Stimulated activated CD4-positive, alpha-beta T cell treated with anti-CD3 and anti-CD28 coated beads, Interleukin-12 subunit alpha, Interleukin-12 subunit beta, amount 100 ng/mL, for 24 hours (primary cell): ENCODE data around the gene NBPF9.
"Not testable (repeated sequence)": the region's sequence is repeated elsewhere in the genome, so short reads cannot be mapped to it uniquely, and the experiment has no call there.

Experiments used
- DNase-seq, 2 experiments: peaks; one replicate each; pipeline ENCODE4 v3.0.0-alpha.2; 2020; ENCODE audit warnings: low read depth in 2 of 2

NBPF9 gene

DNA sequence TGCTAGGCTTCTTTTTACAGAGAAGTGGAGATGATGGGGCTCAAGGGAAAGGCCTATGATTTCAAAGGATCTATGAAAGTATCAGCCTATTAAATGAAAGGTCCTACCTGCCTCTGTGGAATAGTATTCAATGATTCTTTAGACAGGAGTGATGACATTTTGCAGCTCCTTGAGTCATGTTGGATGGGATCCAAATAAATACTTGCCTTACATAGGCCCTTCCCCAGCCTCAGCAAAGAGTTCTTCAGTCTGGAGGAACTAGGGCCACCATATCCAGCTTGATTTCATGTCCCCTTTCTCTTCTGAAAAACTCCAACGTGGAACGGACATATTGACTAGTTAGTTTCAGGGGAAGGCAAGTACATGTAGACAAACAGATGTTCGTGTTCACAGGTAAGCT lies 87.8 kb downstream of the NBPF9 start:
- not testable (repeated sequence) for DNase-seq

DNA sequence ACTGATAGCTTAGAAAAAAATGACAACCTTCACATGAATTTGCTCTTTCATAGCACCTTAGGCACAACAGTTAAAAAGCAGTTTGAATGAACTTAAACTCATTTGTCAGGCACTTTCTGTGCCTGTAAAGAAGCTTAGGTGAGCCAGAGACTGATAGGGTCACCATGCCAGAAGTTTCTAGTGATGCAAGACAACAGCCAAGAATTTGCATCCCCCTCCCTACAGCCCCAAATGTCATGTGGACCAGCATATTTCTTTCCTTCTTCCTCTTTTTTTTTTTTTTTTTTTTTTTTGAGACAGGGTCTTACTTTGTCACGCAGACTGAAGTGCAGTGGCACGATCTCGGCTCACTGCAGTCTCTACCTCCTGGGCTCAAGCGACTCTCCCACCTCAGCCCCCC lies 89.8 kb downstream of the NBPF9 start:
- DNase-seq = not testable (repeated sequence)

DNA sequence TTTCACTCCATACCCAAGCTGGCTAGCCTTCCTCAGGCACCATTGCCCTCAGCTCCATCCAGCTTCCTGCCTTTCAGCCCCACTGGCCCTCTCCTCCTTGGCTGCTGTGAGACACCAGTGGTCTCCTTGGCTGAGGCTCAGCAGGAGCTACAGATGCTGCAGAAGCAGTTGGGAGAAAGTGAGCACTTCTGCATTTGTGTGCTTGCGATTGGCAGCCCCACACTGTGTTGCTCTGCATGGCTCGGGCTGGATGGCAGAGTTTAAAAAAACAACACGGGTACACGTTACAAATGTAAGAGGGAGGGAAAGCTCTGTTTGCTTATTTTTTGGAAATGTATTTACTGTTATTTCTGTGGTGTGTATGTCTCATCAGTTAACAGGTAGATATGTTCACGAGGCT lies 90.8 kb downstream of the NBPF9 start:
- not testable (repeated sequence) for DNase-seq

DNA sequence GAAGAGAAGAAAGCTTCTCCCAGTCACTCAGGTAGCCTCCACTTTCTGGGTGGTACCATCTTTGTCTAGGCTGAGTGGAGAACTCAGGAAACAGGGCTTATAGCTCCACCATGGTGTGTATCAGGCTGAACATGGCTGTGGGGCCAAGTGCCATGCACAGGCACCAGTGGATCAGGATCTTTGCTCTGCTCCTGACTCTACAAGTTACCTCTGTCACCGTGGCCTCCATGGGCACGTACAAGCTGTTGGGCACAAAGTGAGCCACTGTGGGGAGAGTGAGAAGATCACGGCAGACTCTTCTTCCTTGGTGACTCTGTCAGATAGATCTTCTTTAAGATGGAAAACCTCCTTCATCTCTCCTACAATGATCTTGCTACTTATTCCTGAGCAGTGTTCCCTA lies 93.6 kb downstream of the NBPF9 start:
- DNase-seq = not testable (repeated sequence)

DNA sequence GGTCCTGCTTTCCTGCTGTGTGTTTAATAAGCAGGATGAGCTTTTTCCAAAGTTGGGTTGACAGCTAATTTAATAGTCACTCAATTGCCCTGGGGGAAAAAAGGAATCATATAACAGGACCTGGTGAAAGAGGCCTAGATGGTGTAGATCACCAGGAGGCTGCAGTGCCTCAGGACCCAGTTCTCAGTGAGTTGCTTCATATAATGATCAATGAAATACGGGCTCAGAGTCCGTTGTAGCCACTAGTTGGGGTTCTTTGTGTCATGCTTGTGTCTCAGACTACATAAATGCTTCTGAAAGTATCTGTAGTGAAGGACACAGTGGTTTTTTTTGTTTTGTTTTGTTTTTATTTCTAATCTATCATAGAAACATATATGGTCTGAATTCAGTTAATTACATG lies 94.6 kb downstream of the NBPF9 start:
- DNase-seq = not testable (repeated sequence)

DNA sequence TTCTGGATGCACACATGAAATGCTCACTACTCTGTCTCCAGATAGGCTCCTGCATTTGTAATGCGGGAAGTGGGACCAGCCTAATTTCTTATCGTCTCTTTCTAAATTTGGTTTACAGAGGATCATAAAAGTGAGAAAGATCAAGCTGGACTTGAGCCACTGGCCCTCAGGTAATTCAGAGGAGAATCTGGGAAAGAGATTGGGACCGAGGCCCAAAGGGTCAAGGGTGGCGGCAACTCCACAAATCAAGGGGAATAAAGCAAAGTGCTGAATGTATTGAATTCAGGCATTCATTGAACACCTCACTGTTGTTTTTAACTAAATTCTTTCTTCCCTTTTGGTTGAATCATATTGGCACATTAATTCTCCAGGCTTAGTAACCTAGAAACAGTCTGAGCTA lies 95.0 kb downstream of the NBPF9 start:
- DNase-seq = not testable (repeated sequence)
